HEK293 (cell line): ENCODE results near the gene POLR1B.
A peak's percentile ranks its signal among the peaks of the same experiment; 100 is the strongest.

ENCODE experiments used
- CTCF ChIA-PET: fragments of 350-600 bp; formaldehyde crosslinking; extraction: SDS; loops from one replicate; lab custom pipeline; 2021; ENCODE audit warnings: antibody characterized with exemption; lab: Yijun Ruan, JAX
- POLR2A ChIA-PET: fragments of 300-600 bp; formaldehyde crosslinking; extraction: SDS; loops from one replicate; lab custom pipeline; 2020; ENCODE audit warnings: antibody characterized with exemption, inconsistent platforms; lab: Yijun Ruan, JAX
- H3K27ac ChIP-seq: fragments of 200-500 bp; sonication (Bioruptor generic); 2 replicates; pipeline ENCODE4 v1.5.1; 2014; ENCODE audit warnings: low read depth, low read length, control low read depth, inconsistent platforms; ENCODE audit errors: extremely low read depth
- H3K36me3 ChIP-seq, 2 experiments: fragments of 200-500 bp in 1 of 2; sonication (Bioruptor generic) in 1 of 2; 1 replicate in 1 of 2; 2 replicates in 1 of 2; pipeline ENCODE4 v1.5.1; 2014 to 2017; ENCODE audit warnings: inconsistent platforms in 2 of 2, low read length in 2 of 2; ENCODE audit not compliant: control insufficient read depth in 2 of 2, insufficient read depth in 1 of 2
- H3K4me1 ChIP-seq: fragments of 200-500 bp; sonication (Bioruptor generic); 2 replicates; pipeline ENCODE4 v1.5.1; 2014; ENCODE audit warnings: mild to moderate bottlenecking, low read length, inconsistent platforms; ENCODE audit not compliant: control insufficient read depth, insufficient read depth
- H3K4me3 ChIP-seq: 2 replicates; pipeline ENCODE4 v1.5.1; 2011; ENCODE audit warnings: low read depth, mild to moderate bottlenecking, control low read depth, low read length, moderate library complexity
- H3K9me3 ChIP-seq: fragments of 200-500 bp; sonication (Bioruptor generic); 2 replicates; pipeline ENCODE4 v1.5.1; 2014; ENCODE audit warnings: low read depth, low read length, inconsistent platforms; ENCODE audit not compliant: control insufficient read depth, insufficient read depth
- BCL11A ChIP-seq: fragments of 450-650 bp; formaldehyde crosslinking; IDR thresholded peaks from 2 replicates; pipeline ENCODE4 v1.5.1; 2016; ENCODE audit warnings: low read depth, missing biosample characterization, missing genetic modification characterization
- EGR2 ChIP-seq: fragments of 450-650 bp; formaldehyde crosslinking; IDR thresholded peaks from 2 replicates; pipeline ENCODE4 v1.5.1; 2016; ENCODE audit warnings: low read depth, missing biosample characterization, missing genetic modification characterization
- KLF7 ChIP-seq: fragments of 450-650 bp; formaldehyde crosslinking; IDR thresholded peaks from 2 replicates; pipeline ENCODE4 v1.5.1; 2016; ENCODE audit warnings: missing biosample characterization, missing genetic modification characterization, borderline replicate concordance
- PRDM1 ChIP-seq: fragments of 450-650 bp; formaldehyde crosslinking; IDR thresholded peaks from 2 replicates; pipeline ENCODE4; 2016; ENCODE audit warnings: missing biosample characterization, missing genetic modification characterization
- ZBTB1 ChIP-seq: fragments of 450-650 bp; formaldehyde crosslinking; IDR thresholded peaks from 2 replicates; pipeline ENCODE4 v1.5.1; 2016; ENCODE audit warnings: missing biosample characterization, missing genetic modification characterization
- ZBTB21 ChIP-seq: fragments of 450-650 bp; formaldehyde crosslinking; IDR thresholded peaks from 2 replicates; pipeline ENCODE4 v1.5.1; 2017; ENCODE audit warnings: missing biosample characterization, missing genetic modification characterization
- ZBTB48 ChIP-seq: fragments of 450-650 bp; formaldehyde crosslinking; IDR thresholded peaks from 2 replicates; pipeline ENCODE4 v1.5.1; 2016; ENCODE audit warnings: missing biosample characterization, missing genetic modification characterization
- ZNF132 ChIP-seq: fragments of 450-650 bp; formaldehyde crosslinking; IDR thresholded peaks from 2 replicates; pipeline ENCODE4 v1.5.1; 2017; ENCODE audit warnings: missing biosample characterization, missing genetic modification characterization, borderline replicate concordance
- ZNF174 ChIP-seq: fragments of 450-650 bp; formaldehyde crosslinking; IDR thresholded peaks from 2 replicates; pipeline ENCODE4 v1.5.0; 2017; ENCODE audit warnings: missing biosample characterization, mild to moderate bottlenecking, missing genetic modification characterization
- ZNF221 ChIP-seq: fragments of 450-650 bp; formaldehyde crosslinking; IDR thresholded peaks from 2 replicates; pipeline ENCODE4 v1.5.1; 2017; ENCODE audit warnings: missing biosample characterization, missing genetic modification characterization, borderline replicate concordance
- ZNF239 ChIP-seq: fragments of 450-650 bp; formaldehyde crosslinking; IDR thresholded peaks from 2 replicates; pipeline ENCODE4 v1.5.1; 2016; ENCODE audit warnings: missing biosample characterization, missing genetic modification characterization
- ZNF248 ChIP-seq: fragments of 450-650 bp; formaldehyde crosslinking; IDR thresholded peaks from 2 replicates; pipeline ENCODE4 v1.5.1; 2017; ENCODE audit warnings: missing biosample characterization, missing genetic modification characterization
- ZNF292 ChIP-seq: fragments of 450-650 bp; formaldehyde crosslinking; IDR thresholded peaks from 2 replicates; pipeline ENCODE4 v1.5.1; 2016; ENCODE audit warnings: low read depth, missing biosample characterization, missing genetic modification characterization, borderline replicate concordance
- ZNF423 ChIP-seq: fragments of 450-650 bp; formaldehyde crosslinking; IDR thresholded peaks from 2 replicates; pipeline ENCODE4 v1.5.1; 2016; ENCODE audit warnings: missing biosample characterization, missing genetic modification characterization
- ZNF426 ChIP-seq: fragments of 450-650 bp; formaldehyde crosslinking; IDR thresholded peaks from 2 replicates; pipeline ENCODE4 v1.5.1; 2017; ENCODE audit warnings: missing biosample characterization, missing genetic modification characterization, mild to moderate bottlenecking, inconsistent platforms, moderate library complexity
- ZNF561 ChIP-seq: fragments of 450-650 bp; IDR thresholded peaks from 2 replicates; pipeline ENCODE4 v1.5.1; 2018; ENCODE audit warnings: missing biosample characterization, missing genetic modification characterization, borderline replicate concordance
- ZNF747 ChIP-seq: fragments of 450-650 bp; formaldehyde crosslinking; IDR thresholded peaks from 2 replicates; pipeline ENCODE4 v1.5.1; 2016; ENCODE audit warnings: missing biosample characterization, missing genetic modification characterization
- ZNF791 ChIP-seq: fragments of 450-650 bp; formaldehyde crosslinking; IDR thresholded peaks from 2 replicates; pipeline ENCODE4 v1.5.1; 2016; ENCODE audit warnings: missing biosample characterization, missing genetic modification characterization
- ZSCAN30 ChIP-seq: fragments of 450-650 bp; IDR thresholded peaks from 2 replicates; pipeline ENCODE4 v1.5.1; 2018; ENCODE audit warnings: missing biosample characterization, mild to moderate bottlenecking, missing genetic modification characterization, moderate library complexity
- TF ChIP-seq, protein P1 (sequence below): fragments of 450-650 bp; formaldehyde crosslinking; IDR thresholded peaks from 2 replicates; pipeline ENCODE4 v1.5.1; 2016; ENCODE audit warnings: missing biosample characterization, missing genetic modification characterization, borderline replicate concordance
- TF ChIP-seq, protein P2 (sequence below): fragments of 450-650 bp; formaldehyde crosslinking; IDR thresholded peaks from 2 replicates; pipeline ENCODE4; 2016; ENCODE audit warnings: missing biosample characterization, missing genetic modification characterization
- TF ChIP-seq, protein P3 (sequence below): fragments of 450-650 bp; formaldehyde crosslinking; conservative IDR thresholded peaks from 2 replicates; pipeline ENCODE4 v1.5.1; 2016; ENCODE audit warnings: low read depth, missing biosample characterization, missing genetic modification characterization
- TF ChIP-seq, protein P4 (sequence below): fragments of 450-650 bp; formaldehyde crosslinking; IDR thresholded peaks from 2 replicates; pipeline ENCODE4 v1.5.1; 2016; ENCODE audit warnings: missing biosample characterization, missing genetic modification characterization, low read depth
- TF ChIP-seq, protein P5 (sequence below): fragments of 450-650 bp; formaldehyde crosslinking; IDR thresholded peaks from 2 replicates; pipeline ENCODE4 v1.5.1; 2016; ENCODE audit warnings: missing biosample characterization, missing genetic modification characterization

POLR1B gene

DNA sequence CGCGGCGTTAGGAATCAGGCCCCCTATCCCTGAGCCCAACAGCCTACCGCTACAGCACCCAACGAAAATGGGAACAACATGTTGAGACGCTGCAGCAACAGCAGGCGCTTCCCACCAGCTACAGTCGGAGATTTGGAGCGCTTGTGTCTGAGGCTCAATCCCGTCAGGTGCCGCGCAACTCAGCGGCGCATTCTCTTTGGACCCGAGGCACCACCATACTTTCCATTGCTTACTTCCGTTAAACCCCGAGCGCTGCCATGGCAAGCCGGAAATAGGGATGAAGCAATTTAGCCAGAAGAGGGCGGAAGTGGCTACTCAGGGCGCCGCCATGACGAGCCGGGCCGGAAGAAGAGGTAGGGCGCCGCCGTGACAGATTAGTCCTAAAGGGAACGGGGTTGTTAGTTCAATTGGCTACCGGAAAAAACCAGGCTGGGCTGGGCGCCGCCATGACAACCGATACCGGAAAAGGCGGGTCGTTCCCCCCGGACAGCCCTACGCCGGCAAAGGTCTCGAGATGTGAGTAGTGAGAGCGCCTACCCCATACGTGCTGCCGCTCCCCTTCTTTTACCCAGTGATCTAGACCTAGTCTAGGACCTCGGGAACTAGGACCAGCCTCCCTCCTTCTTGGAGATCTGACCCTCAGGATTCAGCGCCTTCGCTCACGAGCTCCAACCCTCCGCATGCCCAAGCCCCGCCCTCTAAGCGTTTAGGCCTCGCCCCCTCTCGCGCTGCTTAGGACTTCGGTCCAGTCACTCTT is 42.0 kb downstream of the POLR1B start, which contains the start of gene CHCHD5:
CHCHD5 (plus strand) TSS at position 476 of the 757 bp plus-strand sequence; CDS start at position 515, 39 bp downstream.
- Histone ChIP-seq H3K4me3 (peak within 1 kb of the TSS; percentile 75), H3K36me3 (peaks cover 4 to 28% of the 10 kb centered on the region in 2 experiments; a peak in 2 of 3 replicates), H3K4me1 (peaks cover 4% of the 10 kb centered on the region), H3K27ac (peak within 1 kb of the TSS; percentile 86), H3K9me3 (no peaks in the 10 kb centered on the region)
- ChIA-PET POLR2A (interaction anchor here (0.5 to 1.5 kb wide), 5 partner anchors 60 to 329 kb away, joined by 3 to 4 read pairs (median 3); partner anchors contain the start of gene ZC3H8), CTCF (interaction anchor here (0.7 to 2.0 kb wide), 7 partner anchors 10 to 697 kb away, joined by 3 to 14 read pairs (median 4); no protein-coding TSS in a partner anchor)
- TF ChIP-seq ZNF423 (tag by site-specific recombination): no peak
- TF ChIP-seq, protein P1, sequence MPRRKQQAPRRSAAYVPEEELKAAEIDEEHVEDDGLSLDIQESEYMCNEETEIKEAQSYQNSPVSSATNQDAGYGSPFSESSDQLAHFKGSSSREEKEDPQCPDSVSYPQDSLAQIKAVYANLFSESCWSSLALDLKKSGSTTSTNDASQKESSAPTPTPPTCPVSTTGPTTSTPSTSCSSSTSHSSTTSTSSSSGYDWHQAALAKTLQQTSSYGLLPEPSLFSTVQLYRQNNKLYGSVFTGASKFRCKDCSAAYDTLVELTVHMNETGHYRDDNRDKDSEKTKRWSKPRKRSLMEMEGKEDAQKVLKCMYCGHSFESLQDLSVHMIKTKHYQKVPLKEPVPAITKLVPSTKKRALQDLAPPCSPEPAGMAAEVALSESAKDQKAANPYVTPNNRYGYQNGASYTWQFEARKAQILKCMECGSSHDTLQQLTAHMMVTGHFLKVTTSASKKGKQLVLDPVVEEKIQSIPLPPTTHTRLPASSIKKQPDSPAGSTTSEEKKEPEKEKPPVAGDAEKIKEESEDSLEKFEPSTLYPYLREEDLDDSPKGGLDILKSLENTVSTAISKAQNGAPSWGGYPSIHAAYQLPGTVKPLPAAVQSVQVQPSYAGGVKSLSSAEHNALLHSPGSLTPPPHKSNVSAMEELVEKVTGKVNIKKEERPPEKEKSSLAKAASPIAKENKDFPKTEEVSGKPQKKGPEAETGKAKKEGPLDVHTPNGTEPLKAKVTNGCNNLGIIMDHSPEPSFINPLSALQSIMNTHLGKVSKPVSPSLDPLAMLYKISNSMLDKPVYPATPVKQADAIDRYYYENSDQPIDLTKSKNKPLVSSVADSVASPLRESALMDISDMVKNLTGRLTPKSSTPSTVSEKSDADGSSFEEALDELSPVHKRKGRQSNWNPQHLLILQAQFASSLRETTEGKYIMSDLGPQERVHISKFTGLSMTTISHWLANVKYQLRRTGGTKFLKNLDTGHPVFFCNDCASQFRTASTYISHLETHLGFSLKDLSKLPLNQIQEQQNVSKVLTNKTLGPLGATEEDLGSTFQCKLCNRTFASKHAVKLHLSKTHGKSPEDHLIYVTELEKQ (tag by site-specific recombination): no peak
- TF ChIP-seq ZNF791: no peak
- no peak for TF ChIP-seq ZNF239
- TF ChIP-seq ZBTB1: no peak
- TF ChIP-seq BCL11A (tag by site-specific recombination): no peak
- TF ChIP-seq, protein P2, sequence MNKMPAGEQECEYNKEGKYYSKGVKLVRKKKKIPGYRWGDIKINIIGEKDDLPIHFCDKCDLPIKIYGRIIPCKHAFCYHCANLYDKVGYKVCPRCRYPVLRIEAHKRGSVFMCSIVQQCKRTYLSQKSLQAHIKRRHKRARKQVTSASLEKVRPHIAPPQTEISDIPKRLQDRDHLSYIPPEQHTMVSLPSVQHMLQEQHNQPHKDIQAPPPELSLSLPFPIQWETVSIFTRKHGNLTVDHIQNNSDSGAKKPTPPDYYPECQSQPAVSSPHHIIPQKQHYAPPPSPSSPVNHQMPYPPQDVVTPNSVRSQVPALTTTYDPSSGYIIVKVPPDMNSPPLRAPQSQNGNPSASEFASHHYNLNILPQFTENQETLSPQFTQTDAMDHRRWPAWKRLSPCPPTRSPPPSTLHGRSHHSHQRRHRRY (tag by site-specific recombination): no peak
- TF ChIP-seq ZBTB21 (tag by site-specific recombination): no peak; the same call in 1 of the 2 replicates
- TF ChIP-seq PRDM1 (tag by site-specific recombination): no peak
- TF ChIP-seq ZNF132 (tag by site-specific recombination): no peak
- no peak for TF ChIP-seq ZNF426
- no peak for TF ChIP-seq ZNF248
- TF ChIP-seq ZNF747 (tag by site-specific recombination): no peak
- no peak for TF ChIP-seq ZNF292 (tag by site-specific recombination)
- TF ChIP-seq, protein P3, sequence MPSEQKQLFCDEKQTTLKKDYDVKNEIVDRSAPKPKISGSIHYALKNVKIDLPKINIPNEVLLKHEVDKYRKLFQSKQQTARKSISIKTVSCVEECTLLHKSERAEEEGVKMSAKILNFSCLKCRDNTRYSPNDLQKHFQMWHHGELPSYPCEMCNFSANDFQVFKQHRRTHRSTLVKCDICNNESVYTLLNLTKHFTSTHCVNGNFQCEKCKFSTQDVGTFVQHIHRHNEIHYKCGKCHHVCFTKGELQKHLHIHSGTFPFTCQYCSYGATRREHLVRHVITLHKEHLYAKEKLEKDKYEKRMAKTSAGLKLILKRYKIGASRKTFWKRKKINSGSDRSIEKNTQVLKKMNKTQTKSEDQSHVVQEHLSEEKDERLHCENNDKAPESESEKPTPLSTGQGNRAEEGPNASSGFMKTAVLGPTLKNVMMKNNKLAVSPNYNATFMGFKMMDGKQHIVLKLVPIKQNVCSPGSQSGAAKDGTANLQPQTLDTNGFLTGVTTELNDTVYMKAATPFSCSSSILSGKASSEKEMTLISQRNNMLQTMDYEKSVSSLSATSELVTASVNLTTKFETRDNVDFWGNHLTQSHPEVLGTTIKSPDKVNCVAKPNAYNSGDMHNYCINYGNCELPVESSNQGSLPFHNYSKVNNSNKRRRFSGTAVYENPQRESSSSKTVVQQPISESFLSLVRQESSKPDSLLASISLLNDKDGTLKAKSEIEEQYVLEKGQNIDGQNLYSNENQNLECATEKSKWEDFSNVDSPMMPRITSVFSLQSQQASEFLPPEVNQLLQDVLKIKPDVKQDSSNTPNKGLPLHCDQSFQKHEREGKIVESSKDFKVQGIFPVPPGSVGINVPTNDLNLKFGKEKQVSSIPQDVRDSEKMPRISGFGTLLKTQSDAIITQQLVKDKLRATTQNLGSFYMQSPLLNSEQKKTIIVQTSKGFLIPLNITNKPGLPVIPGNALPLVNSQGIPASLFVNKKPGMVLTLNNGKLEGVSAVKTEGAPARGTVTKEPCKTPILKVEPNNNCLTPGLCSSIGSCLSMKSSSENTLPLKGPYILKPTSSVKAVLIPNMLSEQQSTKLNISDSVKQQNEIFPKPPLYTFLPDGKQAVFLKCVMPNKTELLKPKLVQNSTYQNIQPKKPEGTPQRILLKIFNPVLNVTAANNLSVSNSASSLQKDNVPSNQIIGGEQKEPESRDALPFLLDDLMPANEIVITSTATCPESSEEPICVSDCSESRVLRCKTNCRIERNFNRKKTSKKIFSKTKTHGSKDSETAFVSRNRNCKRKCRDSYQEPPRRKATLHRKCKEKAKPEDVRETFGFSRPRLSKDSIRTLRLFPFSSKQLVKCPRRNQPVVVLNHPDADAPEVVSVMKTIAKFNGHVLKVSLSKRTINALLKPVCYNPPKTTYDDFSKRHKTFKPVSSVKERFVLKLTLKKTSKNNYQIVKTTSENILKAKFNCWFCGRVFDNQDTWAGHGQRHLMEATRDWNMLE (tag by site-specific recombination): peak; percentile 99
- TF ChIP-seq KLF7 (tag by site-specific recombination): no peak
- TF ChIP-seq ZNF561 (tag by site-specific recombination): peak; percentile 13; the same call in 1 of the 2 replicates
- 0 out of 2 replicates have a peak, but pooled peaks have one; percentile 36 for TF ChIP-seq ZSCAN30 (tag by site-specific recombination)
- TF ChIP-seq EGR2 (tag by site-specific recombination): no peak
- TF ChIP-seq ZNF221 (tag by site-specific recombination): no peak
- TF ChIP-seq, protein P4, sequence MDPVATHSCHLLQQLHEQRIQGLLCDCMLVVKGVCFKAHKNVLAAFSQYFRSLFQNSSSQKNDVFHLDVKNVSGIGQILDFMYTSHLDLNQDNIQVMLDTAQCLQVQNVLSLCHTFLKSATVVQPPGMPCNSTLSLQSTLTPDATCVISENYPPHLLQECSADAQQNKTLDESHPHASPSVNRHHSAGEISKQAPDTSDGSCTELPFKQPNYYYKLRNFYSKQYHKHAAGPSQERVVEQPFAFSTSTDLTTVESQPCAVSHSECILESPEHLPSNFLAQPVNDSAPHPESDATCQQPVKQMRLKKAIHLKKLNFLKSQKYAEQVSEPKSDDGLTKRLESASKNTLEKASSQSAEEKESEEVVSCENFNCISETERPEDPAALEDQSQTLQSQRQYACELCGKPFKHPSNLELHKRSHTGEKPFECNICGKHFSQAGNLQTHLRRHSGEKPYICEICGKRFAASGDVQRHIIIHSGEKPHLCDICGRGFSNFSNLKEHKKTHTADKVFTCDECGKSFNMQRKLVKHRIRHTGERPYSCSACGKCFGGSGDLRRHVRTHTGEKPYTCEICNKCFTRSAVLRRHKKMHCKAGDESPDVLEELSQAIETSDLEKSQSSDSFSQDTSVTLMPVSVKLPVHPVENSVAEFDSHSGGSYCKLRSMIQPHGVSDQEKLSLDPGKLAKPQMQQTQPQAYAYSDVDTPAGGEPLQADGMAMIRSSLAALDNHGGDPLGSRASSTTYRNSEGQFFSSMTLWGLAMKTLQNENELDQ: no peak
- no peak for TF ChIP-seq ZNF174
- peak; percentile 31 for TF ChIP-seq ZBTB48
- TF ChIP-seq, protein P5, sequence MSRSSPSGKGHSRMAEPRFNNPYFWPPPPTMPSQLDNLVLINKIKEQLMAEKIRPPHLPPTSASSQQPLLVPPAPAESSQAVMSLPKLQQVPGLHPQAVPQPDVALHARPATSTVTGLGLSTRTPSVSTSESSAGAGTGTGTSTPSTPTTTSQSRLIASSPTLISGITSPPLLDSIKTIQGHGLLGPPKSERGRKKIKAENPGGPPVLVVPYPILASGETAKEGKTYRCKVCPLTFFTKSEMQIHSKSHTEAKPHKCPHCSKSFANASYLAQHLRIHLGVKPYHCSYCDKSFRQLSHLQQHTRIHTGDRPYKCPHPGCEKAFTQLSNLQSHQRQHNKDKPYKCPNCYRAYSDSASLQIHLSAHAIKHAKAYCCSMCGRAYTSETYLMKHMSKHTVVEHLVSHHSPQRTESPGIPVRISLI (tag by site-specific recombination): no peak
